ENCODE results near the gene KRTAP16-1.
"Not testable (repeated sequence)": the region's sequence is repeated elsewhere in the genome, so short reads cannot be mapped to it uniquely, and the experiment has no call there.

KRTAP16-1 gene, protein sequence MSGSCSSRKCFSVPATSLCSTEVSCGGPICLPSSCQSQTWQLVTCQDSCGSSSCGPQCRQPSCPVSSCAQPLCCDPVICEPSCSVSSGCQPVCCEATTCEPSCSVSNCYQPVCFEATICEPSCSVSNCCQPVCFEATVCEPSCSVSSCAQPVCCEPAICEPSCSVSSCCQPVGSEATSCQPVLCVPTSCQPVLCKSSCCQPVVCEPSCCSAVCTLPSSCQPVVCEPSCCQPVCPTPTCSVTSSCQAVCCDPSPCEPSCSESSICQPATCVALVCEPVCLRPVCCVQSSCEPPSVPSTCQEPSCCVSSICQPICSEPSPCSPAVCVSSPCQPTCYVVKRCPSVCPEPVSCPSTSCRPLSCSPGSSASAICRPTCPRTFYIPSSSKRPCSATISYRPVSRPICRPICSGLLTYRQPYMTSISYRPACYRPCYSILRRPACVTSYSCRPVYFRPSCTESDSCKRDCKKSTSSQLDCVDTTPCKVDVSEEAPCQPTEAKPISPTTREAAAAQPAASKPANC

DNA sequence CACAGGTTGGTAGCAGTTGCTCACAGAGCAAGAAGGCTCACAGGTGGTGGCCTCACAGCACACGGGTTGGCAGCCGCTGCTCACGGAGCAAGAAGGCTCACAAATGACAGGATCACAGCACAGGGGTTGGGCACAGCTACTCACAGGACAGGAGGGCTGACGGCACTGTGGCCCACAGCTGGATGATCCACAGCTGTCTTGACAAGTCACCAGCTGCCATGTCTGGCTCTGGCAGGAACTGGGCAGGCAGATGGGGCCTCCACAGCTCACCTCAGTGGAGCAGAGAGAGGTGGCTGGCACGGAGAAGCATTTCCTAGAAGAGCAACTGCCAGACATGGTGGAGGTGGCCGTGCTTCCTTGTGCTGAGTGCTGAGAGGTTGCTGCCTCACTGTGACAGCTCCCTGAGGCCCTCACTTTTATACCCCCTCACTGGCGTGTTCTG is at the start of gene KRTAP16-1:
Gene KRTAP16-1 (minus strand): TSS at position 392 of the 442 bp plus-strand sequence. CDS start 56 bp downstream, at position 336.
- Histone ChIP-seq H3K36me3 (ENCODE audit: insufficient read depth, low read depth, low read length) (no peaks in the 10 kb centered on the region), H3K4me1 (ENCODE audit: insufficient read depth, low read length) (no peaks in the 10 kb centered on the region), H3K27me3 (ENCODE audit: insufficient read depth, low read length) (no peaks in the 10 kb centered on the region), H3K27ac (ENCODE audit: low read length) (no peak within 1 kb of the TSS), H3K9me3 (ENCODE audit: insufficient read depth, low read depth, low read length) (no peaks in the 10 kb centered on the region), H3K4me3 (ENCODE audit: low read length) (no peak within 1 kb of the TSS), H3K9ac (ENCODE audit: low read depth, low read length) (no peak within 1 kb of the TSS)

DNA sequence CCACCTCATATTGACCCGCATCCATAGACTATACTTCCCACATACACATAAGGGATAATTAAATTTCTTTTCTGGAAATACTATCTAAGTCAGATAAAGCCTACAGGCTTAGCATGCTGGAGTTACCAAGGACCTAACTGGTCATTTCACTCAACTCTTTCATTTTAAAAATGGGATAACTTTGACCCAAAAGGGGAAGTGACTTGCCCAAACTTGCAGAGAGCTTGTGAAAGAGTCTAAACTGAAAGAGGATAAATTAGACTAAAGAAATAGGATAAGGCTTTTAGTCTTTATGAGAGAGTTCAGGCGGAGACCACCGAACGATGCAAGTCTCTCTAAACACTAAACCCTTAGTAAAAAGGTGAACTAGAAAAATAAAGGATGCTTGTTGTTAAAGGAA is 45.4 kb upstream of the KRTAP16-1 start:
- Histone ChIP-seq H3K4me1 (ENCODE audit: insufficient read depth, low read length) (no peaks in the 10 kb centered on the region), H3K9ac (ENCODE audit: low read depth, low read length) (no peak overlapping the region), H3K9me3 (ENCODE audit: insufficient read depth, low read depth, low read length) (no peaks in the 10 kb centered on the region), H3K36me3 (ENCODE audit: insufficient read depth, low read depth, low read length) (no peaks in the 10 kb centered on the region), H3K27ac (ENCODE audit: low read length) (no peak overlapping the region), H3K27me3 (ENCODE audit: insufficient read depth, low read length) (no peaks in the 10 kb centered on the region), H3K4me3 (ENCODE audit: low read length) (no peak overlapping the region)

DNA sequence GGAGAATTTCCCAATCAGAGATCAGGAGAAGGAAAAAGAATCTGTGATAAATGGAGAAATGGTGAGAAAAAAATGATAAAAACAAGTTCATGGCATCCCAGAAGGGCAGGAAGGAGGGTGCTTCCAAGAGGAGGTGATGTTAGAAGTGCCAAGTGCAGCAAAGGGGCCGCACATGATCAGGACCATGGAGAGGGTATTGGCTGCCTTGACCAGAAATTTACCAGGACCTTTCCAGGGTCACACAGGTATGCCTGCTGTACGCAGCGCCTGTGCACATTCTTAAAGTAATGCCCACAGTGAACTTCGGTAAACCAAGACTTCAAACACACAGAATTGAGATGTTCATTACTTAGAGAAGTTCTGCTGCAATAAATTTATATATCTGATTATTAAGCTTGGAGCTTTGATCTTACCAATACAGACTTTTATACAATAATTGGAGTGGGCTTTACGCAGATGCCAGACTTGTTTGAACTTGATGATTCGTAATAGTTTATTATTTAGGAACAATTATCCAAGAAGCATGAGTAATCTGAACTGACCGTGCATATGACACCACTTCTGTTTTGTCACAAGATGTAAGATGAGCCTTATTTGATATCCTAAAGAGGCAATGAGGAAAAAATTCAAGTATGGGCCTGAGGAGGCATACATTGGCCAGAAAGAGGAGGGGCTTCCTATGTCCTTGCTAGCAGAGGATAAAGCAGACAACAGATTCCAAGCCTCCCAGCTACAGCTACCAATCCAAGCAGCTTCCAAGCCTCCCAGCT is 43.7 kb upstream of the KRTAP16-1 start:
- Histone ChIP-seq H3K27me3 (ENCODE audit: insufficient read depth, low read length) (no peaks in the 10 kb centered on the region), H3K4me3 (ENCODE audit: low read length) (no peak overlapping the region), H3K9me3 (ENCODE audit: insufficient read depth, low read depth, low read length) (no peaks in the 10 kb centered on the region), H3K27ac (ENCODE audit: low read length) (no peak overlapping the region), H3K9ac (ENCODE audit: low read depth, low read length) (no peak overlapping the region), H3K36me3 (ENCODE audit: insufficient read depth, low read depth, low read length) (no peaks in the 10 kb centered on the region), H3K4me1 (ENCODE audit: insufficient read depth, low read length) (no peaks in the 10 kb centered on the region)

DNA sequence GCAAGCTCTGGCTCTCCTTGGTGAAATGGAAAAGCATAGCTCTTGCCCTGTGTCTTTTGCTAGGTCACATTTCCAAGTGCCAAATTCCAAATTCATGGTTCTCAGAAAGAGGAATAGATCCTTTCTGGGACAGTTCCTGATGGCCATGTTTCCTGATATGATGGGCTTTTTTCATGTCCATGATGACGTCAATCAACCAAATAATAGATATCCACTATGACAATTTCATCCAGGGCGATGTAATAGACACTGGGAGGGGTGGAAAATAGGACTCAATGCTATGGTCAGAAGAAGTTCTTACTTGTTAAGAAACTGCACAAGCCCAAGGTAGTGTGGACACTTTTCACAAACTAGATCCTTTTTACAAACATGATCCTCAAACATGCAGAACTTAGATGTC is 42.1 kb upstream of the KRTAP16-1 start:
- Histone ChIP-seq H3K27me3 (ENCODE audit: insufficient read depth, low read length) (no peaks in the 10 kb centered on the region), H3K4me3 (ENCODE audit: low read length) (no peak overlapping the region), H3K4me1 (ENCODE audit: insufficient read depth, low read length) (no peaks in the 10 kb centered on the region), H3K9me3 (ENCODE audit: insufficient read depth, low read depth, low read length) (no peaks in the 10 kb centered on the region), H3K36me3 (ENCODE audit: insufficient read depth, low read depth, low read length) (no peaks in the 10 kb centered on the region), H3K9ac (ENCODE audit: low read depth, low read length) (no peak overlapping the region), H3K27ac (ENCODE audit: low read length) (no peak overlapping the region)

DNA sequence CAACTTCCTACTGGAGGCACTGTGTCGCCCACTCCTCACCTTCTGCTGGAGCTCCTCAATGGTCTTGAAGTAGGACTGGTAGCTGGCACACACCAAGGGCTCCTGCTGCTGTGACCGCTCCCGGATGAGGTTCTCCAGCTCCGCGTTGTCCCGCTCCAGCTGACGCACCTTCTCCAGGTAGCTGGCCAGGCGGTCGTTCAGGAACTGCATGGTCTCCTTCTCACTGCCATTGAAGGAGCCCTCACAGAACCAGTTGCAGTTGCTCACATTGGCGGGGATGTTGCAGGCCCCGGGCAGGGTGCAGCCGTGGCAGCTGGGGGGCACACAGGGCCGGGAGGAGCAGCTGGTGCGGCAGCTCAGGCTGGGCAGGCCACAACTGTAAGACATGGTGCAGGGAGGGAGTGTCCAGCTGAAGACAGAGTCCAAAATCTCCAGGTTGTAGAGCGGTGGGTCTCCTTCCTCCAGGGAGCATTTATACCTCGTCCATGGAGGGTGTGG is 41.3 kb upstream of the KRTAP16-1 start, which contains the start of gene KRT33A:
Gene KRT33A (minus strand): TSS at position 448 of the 498 bp plus-strand sequence. CDS start 61 bp downstream, at position 387.
- H3K36me3 ChIP-seq (ENCODE audit: insufficient read depth, low read depth, low read length); H3K9me3 ChIP-seq (ENCODE audit: insufficient read depth, low read depth, low read length); H3K27me3 ChIP-seq (ENCODE audit: insufficient read depth, low read length); H3K4me1 ChIP-seq (ENCODE audit: insufficient read depth, low read length); H3K4me3 ChIP-seq (ENCODE audit: low read length); H3K9ac ChIP-seq (ENCODE audit: low read depth, low read length); H3K27ac ChIP-seq (ENCODE audit: low read length): not testable (repeated sequence)

DNA sequence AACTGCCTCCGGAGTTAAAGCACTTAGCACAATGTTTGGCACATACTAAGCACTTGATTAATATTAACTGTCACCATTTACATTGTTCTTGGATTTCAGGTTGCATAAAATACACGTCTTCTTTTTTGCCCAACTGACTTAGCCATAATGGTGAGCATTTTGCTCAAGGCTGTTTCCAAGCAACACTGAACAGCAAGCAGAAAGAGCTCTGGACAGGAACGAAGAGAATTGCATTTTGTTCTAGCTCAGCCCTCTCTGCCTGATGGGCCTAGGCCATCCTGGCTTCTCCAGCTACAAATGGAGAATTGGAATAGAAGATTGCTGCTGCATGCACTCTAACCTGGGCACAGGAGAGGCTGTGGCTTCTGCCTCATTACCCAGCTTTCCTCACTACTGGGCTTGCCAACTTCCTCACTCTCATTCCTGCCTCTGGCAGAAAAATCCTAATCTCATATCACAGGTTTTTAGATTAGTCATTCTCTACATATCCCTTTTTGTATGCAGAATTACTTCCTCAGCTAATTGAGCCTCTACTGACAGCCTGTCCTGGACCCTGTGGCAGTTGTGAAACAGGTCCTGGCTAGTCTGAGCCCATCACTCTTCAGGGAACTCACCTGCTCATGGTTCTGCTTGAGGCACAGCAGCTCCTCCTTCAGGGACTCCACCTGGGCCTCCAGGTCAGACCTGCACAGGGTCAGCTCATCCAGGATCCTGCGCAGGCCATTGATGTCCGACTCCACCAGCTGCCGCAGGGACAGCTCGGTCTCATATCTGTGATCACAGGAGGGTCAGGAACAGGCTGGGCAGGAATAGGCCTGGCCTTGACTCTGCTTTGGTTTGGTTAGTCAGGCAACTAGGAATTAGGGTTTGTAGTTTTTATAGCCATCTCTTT is 39.0 kb upstream of the KRTAP16-1 start:
- Histone ChIP-seq H3K27me3 (ENCODE audit: insufficient read depth, low read length) (no peaks in the 10 kb centered on the region), H3K4me1 (ENCODE audit: insufficient read depth, low read length) (no peaks in the 10 kb centered on the region), H3K9me3 (ENCODE audit: insufficient read depth, low read depth, low read length) (peaks cover under 1% of the 10 kb centered on the region; the same call in 1 of the 2 replicates), H3K27ac (ENCODE audit: low read length) (no peak overlapping the region), H3K9ac (ENCODE audit: low read depth, low read length) (no peak overlapping the region), H3K4me3 (ENCODE audit: low read length) (no peak overlapping the region), H3K36me3 (ENCODE audit: insufficient read depth, low read depth, low read length) (no peaks in the 10 kb centered on the region)

DNA sequence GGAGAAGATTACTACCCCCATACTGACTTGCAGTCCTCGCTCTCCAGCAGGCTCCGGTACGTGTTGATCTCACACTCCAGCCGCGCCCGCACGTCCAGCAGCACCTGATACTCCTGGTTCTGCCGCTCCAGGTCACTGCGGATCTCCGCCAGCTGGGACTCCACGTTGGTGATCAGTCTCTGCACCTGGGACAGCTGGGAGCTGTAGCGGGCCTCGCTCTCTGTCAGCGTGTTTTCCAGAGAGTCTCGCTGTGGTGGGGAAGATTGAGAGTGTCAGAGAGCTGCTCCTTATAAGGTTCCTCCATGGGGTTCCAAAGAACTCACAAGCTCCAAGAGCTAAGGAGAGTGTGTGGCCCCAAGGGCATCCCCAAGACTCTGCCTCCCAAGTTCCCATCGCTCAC is 37.3 kb upstream of the KRTAP16-1 start:
- H3K4me1 ChIP-seq (ENCODE audit: insufficient read depth, low read length); H3K9me3 ChIP-seq (ENCODE audit: insufficient read depth, low read depth, low read length); H3K27me3 ChIP-seq (ENCODE audit: insufficient read depth, low read length); H3K9ac ChIP-seq (ENCODE audit: low read depth, low read length); H3K27ac ChIP-seq (ENCODE audit: low read length); H3K36me3 ChIP-seq (ENCODE audit: insufficient read depth, low read depth, low read length); H3K4me3 ChIP-seq (ENCODE audit: low read length): not testable (repeated sequence)

DNA sequence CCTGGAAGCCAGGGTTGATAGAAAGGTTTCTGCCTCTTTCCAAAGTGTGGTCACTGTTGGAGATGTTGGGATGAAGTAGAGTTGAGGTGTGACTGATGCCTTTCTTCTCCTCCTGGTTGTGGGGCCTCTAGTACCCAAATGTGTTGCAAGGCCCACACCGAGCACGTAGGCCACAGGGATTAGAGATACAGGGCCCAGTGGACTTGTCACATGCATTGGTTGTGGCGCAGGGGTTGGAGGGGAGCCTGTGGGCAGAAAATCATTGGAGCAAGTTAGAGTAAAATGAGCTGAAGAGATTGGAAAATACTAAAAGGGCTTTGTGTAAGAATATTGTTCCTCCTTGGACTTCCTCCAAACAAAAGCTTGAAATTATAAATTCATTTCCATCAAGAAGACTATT is 36.9 kb upstream of the KRTAP16-1 start:
- H3K4me1 ChIP-seq (ENCODE audit: insufficient read depth, low read length), result no peaks in the 10 kb centered on the region
- H3K27me3 ChIP-seq (ENCODE audit: insufficient read depth, low read length), result no peaks in the 10 kb centered on the region
- no peaks in the 10 kb centered on the region for H3K36me3 ChIP-seq (ENCODE audit: insufficient read depth, low read depth, low read length)
- no peak overlapping the region for H3K9ac ChIP-seq (ENCODE audit: low read depth, low read length)
- peaks cover 10% of the 10 kb centered on the region; the same call in 1 of the 2 replicates for H3K9me3 ChIP-seq (ENCODE audit: insufficient read depth, low read depth, low read length)
- no peak overlapping the region for H3K4me3 ChIP-seq (ENCODE audit: low read length)
- H3K27ac ChIP-seq (ENCODE audit: low read length), result no peak overlapping the region

DNA sequence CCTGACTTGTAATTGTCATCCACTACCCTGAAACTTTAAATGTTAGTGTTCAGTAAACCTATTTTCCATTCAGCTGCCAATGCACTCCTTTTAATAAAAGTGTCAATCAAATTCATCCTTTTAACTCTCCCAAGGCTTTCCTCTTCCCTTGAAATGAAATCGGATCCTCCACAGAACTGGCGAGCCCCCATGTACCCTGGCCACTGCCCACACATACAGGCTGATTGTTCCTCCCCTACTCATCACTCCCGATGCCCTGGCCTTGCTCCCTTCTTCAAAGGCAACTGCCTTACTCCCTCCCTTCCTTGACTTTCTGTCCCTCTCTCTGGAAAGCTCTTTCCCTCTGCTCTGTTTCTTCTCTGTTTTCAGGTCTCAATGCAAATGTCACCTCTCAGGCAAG is 33.9 kb upstream of the KRTAP16-1 start:
- Histone ChIP-seq H3K9me3 (ENCODE audit: insufficient read depth, low read depth, low read length) (peaks cover 10% of the 10 kb centered on the region; the same call in 1 of the 2 replicates), H3K27me3 (ENCODE audit: insufficient read depth, low read length) (no peaks in the 10 kb centered on the region)

DNA sequence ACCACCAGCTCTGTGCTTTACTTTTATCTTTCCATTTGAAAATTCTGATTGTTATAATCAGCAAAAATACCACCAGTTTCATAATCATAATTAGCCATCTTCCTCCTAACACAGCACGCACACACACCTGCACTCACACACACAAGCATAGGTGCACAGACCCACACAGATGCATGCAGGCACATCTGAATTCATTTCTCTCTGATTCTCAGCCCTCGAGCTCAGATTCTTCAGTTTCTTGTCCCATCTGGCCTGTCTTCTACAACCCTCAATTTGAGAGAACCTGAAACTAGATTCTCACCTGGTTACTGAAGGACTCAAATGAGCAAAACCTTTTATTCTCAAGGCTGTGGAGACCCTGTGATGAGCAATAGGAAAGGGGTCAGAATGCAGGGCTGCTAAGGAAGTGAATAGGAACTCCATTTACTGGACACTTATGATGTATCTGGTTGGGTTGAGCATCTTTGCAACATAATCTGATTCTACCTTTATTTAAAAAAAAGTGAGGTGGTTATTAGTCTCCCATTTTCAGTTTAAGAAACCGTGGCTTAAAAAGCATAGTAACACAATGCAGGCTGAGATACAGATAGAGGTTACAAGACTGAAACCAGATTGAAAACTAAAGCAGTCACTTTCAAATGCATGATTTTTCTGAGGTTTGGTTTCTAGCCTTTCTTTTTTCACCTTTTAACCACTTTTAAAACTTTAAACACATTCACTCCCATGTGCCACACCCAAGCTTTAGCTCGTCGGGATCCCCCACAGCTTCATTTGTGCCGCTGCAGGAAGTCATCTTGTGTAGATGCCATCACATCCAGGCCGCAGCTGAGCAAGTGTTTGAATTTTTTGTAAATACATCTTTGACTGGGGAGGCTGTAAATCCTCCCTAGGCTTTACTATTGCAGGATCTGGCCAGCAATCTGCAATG is 32.1 kb upstream of the KRTAP16-1 start:
- H3K4me3 ChIP-seq (ENCODE audit: low read length), result no peak overlapping the region

More for the DNA sequence above, 33.9 kb upstream of the KRTAP16-1 start:
- Histone ChIP-seq H3K4me3 (ENCODE audit: low read length) (no peak overlapping the region), H3K9ac (ENCODE audit: low read depth, low read length) (no peak overlapping the region), H3K4me1 (ENCODE audit: insufficient read depth, low read length) (no peaks in the 10 kb centered on the region), H3K36me3 (ENCODE audit: insufficient read depth, low read depth, low read length) (no peaks in the 10 kb centered on the region), H3K27ac (ENCODE audit: low read length) (no peak overlapping the region)

More for the DNA sequence above, 32.1 kb upstream of the KRTAP16-1 start:
- no peak overlapping the region for H3K27ac ChIP-seq (ENCODE audit: low read length)
- H3K27me3 ChIP-seq (ENCODE audit: insufficient read depth, low read length), result no peaks in the 10 kb centered on the region
- no peak overlapping the region for H3K9ac ChIP-seq (ENCODE audit: low read depth, low read length)
- H3K9me3 ChIP-seq (ENCODE audit: insufficient read depth, low read depth, low read length), result peaks cover 10% of the 10 kb centered on the region; the same call in 1 of the 2 replicates
- H3K36me3 ChIP-seq (ENCODE audit: insufficient read depth, low read depth, low read length), result no peaks in the 10 kb centered on the region
- no peaks in the 10 kb centered on the region for H3K4me1 ChIP-seq (ENCODE audit: insufficient read depth, low read length)

All from iPS-20b (cell line).